HFFc6 (cell line): ENCODE results near the gene PRMT9. TPM values are rescaled to one million over a fixed set of nuclear protein-coding genes. Genes with fewer than 3 reads are reported as not detected.

Experiments used
- DNase-seq: peaks from one replicate; pipeline ENCODE4 v3.0.0-alpha.2; 2018
- H3K27ac Mint-ChIP-seq: 2 replicates; pipeline ENCODE4 v1.8.0; 2020; ENCODE audit warnings: mild to moderate bottlenecking, mixed read lengths
- H3K27me3 Mint-ChIP-seq: 2 replicates; pipeline ENCODE4 v1.8.0; 2021; ENCODE audit warnings: mild to moderate bottlenecking, moderate library complexity, mixed read lengths; ENCODE audit not compliant: insufficient read depth
- H3K36me3 Mint-ChIP-seq: 2 replicates; pipeline ENCODE4 v1.8.0; 2021; ENCODE audit warnings: low read depth, mixed read lengths
- H3K4me1 Mint-ChIP-seq: 2 replicates; pipeline ENCODE4 v1.8.0; 2020; ENCODE audit warnings: low read depth, mixed read lengths
- H3K4me3 Mint-ChIP-seq: 2 replicates; pipeline ENCODE4 v1.8.0; 2020; ENCODE audit warnings: mild to moderate bottlenecking, moderate library complexity, mixed read lengths
- H3K9me3 Mint-ChIP-seq: 2 replicates; pipeline ENCODE4 v1.8.0; 2020; ENCODE audit warnings: mild to moderate bottlenecking, mixed read lengths
- CTCF ChIP-seq: fragments of 200-600 bp; sonication (generic); IDR thresholded peaks from 2 replicates; pipeline ENCODE4 v1.5.0; 2021; ENCODE audit warnings: antibody characterized with exemption, mild to moderate bottlenecking
- total RNA-seq, 6 experiments: library from RNA; stranded (reverse); fragmentation: NEBNext Ultra II Directional; extraction: Animal tissue kit (Norgen Biotek cat#: 25700); gene quantifications; 2 replicates in 1 of 6; 3 replicates in 5 of 6; pipeline ENCODE4 v1.2.3, GENCODE V29; 2021

The PRMT9 gene
- total RNA-seq, 6 experiments from 2014 or later, result 6.5 to 8.5 (median 7.3) TPM

- no peak overlapping the region; the same call in 1 of the 2 replicates for H3K27ac Mint-ChIP-seq
- H3K4me3 Mint-ChIP-seq, result peak overlapping the region; percentile 20
- H3K9me3 Mint-ChIP-seq, result no peaks in the 10 kb centered on the region
- no peak for TF ChIP-seq CTCF
- peaks cover 33% of the 10 kb centered on the region for H3K4me1 Mint-ChIP-seq
- no peak for DNase-seq
- H3K36me3 Mint-ChIP-seq, result peaks cover 22% of the 10 kb centered on the region
- H3K27me3 Mint-ChIP-seq, result peaks cover 5% of the 10 kb centered on the region
Measured at GRCh38 chr4:147620315-147620714, 63.6 kb downstream of the PRMT9 start.

GRCh38 chr4:147617841-147618691, 65.9 kb downstream of the PRMT9 start:
- peaks cover 9% of the 10 kb centered on the region for H3K27me3 Mint-ChIP-seq

GRCh38 chr4:147617173-147617840, 66.7 kb downstream of the PRMT9 start, which contains the start of gene TMEM184C:
TMEM184C (plus strand) TSS chr4:147617397; CDS start chr4:147617957, 560 bp downstream.
- Mint-ChIP-seq H3K9me3 (no peaks in the 10 kb centered on the region), H3K36me3 (peaks cover 8% of the 10 kb centered on the region), H3K27ac (peak within 1 kb of the TSS; percentile 92), H3K4me3 (peak within 1 kb of the TSS; percentile 97), H3K4me1 (peaks cover 33% of the 10 kb centered on the region), H3K27me3 (peaks cover 9% of the 10 kb centered on the region)
- no peak; the same call in 1 of the 2 replicates for TF ChIP-seq CTCF
- DNase-seq, result peak; percentile 92

More at GRCh38 chr4:147617841-147618691, 65.9 kb downstream of the PRMT9 start:
- no peak for DNase-seq
- H3K9me3 Mint-ChIP-seq, result no peaks in the 10 kb centered on the region
- H3K4me1 Mint-ChIP-seq, result peaks cover 33% of the 10 kb centered on the region
- no peak for TF ChIP-seq CTCF
- H3K36me3 Mint-ChIP-seq, result peaks cover 13% of the 10 kb centered on the region
- H3K4me3 Mint-ChIP-seq, result peak overlapping the region; percentile 97
- peak overlapping the region; percentile 92 for H3K27ac Mint-ChIP-seq

GRCh38 chr4:147616849-147617172, 67.2 kb downstream of the PRMT9 start:
- DNase-seq, result no peak
- H3K36me3 Mint-ChIP-seq, result peaks cover 8% of the 10 kb centered on the region
- H3K4me1 Mint-ChIP-seq, result peaks cover 30% of the 10 kb centered on the region
- H3K9me3 Mint-ChIP-seq, result no peaks in the 10 kb centered on the region
- peaks cover 9% of the 10 kb centered on the region for H3K27me3 Mint-ChIP-seq
- H3K27ac Mint-ChIP-seq, result no peak overlapping the region
- peak overlapping the region; percentile 97 for H3K4me3 Mint-ChIP-seq
- no peak for TF ChIP-seq CTCF

GRCh38 chr4:147610686-147611085, 73.3 kb downstream of the PRMT9 start:
- H3K4me3 Mint-ChIP-seq, result no peak overlapping the region
- TF ChIP-seq CTCF, result no peak
- H3K9me3 Mint-ChIP-seq, result no peaks in the 10 kb centered on the region
- no peaks in the 10 kb centered on the region for H3K36me3 Mint-ChIP-seq
- peaks cover 7% of the 10 kb centered on the region for H3K27me3 Mint-ChIP-seq
- peaks cover 13% of the 10 kb centered on the region; the same call in 1 of the 2 replicates for H3K4me1 Mint-ChIP-seq
- DNase-seq, result peak; percentile 9
- no peak overlapping the region for H3K27ac Mint-ChIP-seq
